Activated naive CD4-positive, alpha-beta T cell treated with anti-CD3 and anti-CD28 coated beads for 36 hours (primary cell): ENCODE measurements around the gene ZNF527. TPM values are rescaled to one million over a fixed set of nuclear protein-coding genes. Genes with fewer than 3 reads are reported as not detected.
"Not testable (repeated sequence)": the region's sequence is repeated elsewhere in the genome, so short reads cannot be mapped to it uniquely, and the experiment has no call there.

Experiments
- CTCF ChIA-PET: fragments of 350-600 bp; sonication (Branson Sonifier 250); formaldehyde crosslinking; loops from one replicate; lab custom pipeline; 2021; ENCODE audit warnings: antibody characterized with exemption; lab: Charles Lee
- DNase-seq: peaks from one replicate; pipeline ENCODE4 v3.0.0-alpha.2; 2020
- H3K27ac Mint-ChIP-seq: one replicate; pipeline ENCODE4 v1.8.0; 2021; ENCODE audit warnings: mild to moderate bottlenecking, mixed read lengths
- H3K27me3 Mint-ChIP-seq: one replicate; pipeline ENCODE4 v1.8.0; 2021; ENCODE audit warnings: low read depth, mixed read lengths
- H3K36me3 Mint-ChIP-seq: one replicate; pipeline ENCODE4 v1.8.0; 2021; ENCODE audit warnings: low read depth, mixed read lengths
- H3K4me1 Mint-ChIP-seq: one replicate; pipeline ENCODE4 v1.8.0; 2021; ENCODE audit warnings: low read depth, mixed read lengths
- H3K4me3 Mint-ChIP-seq: one replicate; pipeline ENCODE4 v1.8.0; 2021; ENCODE audit warnings: mild to moderate bottlenecking, moderate library complexity, mixed read lengths
- H3K9me3 Mint-ChIP-seq: one replicate; pipeline ENCODE4 v1.8.0; 2021; ENCODE audit warnings: mixed read lengths
- intact Hi-C: fragments of 100-400 bp; cut with micrococcal nuclease; formaldehyde crosslinking; loops from one replicate; pipeline ENCODE4 v1.15.1; 2023
- total RNA-seq, 2 experiments: library from RNA; stranded (reverse); gene quantifications; one replicate each; pipeline ENCODE4 v1.2.3, GENCODE V29; 2021

The ZNF527 gene
- total RNA-seq, 2 experiments from 2014 or later, result 4.3 to 5.0 TPM

DNA sequence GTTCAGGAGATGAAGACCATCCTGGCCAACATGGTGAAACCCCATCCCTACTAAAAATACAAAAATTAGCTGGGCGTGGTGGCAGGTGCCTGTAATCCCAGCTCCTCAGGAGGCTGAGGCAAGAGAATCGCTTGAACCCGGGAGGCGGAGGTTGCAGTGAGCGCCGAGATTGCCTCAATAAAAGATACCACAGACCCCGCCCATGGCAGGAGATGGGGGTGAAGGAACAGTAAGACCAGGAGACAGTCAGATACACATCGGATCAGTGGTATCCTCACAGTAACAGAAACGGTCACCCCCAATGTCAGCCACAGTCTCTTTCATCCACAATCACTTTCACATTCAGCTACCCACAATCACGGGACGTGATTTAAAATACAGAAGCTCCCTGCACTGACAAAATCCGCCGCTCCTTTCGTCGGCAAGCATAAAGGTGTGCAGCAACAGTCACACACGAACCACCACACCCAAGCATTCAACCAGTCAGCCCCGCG, 466 bp upstream of the ZNF527 start:
- H3K9me3 Mint-ChIP-seq, result peaks cover 12% of the 10 kb centered on the region
- peak overlapping the region; percentile 83 for H3K4me3 Mint-ChIP-seq
- CTCF ChIA-PET, DNase-seq, H3K27me3 Mint-ChIP-seq: not testable (repeated sequence)
- intact Hi-C loops, result loop anchor here (2.0 kb wide), 4 partner anchors 36 to 398 kb away; partner anchors contain the start of genes ZNF383 and ZNF585B
- H3K4me1 Mint-ChIP-seq, result peaks cover 11% of the 10 kb centered on the region
- peak overlapping the region; percentile 83 for H3K27ac Mint-ChIP-seq
- H3K36me3 Mint-ChIP-seq, result peaks cover 13% of the 10 kb centered on the region

DNA sequence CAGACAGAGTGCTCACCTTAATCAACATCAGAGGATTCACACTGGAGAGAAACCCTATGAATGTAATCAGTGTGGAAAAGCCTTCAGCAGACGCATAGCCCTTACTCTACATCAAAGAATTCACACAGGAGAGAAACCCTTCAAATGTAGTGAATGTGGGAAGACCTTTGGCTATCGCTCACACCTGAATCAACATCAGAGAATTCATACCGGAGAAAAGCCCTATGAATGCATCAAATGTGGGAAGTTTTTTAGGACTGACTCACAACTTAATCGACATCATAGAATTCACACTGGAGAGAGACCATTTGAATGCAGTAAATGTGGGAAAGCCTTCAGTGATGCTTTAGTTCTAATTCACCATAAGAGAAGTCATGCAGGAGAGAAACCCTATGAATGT, 18.3 kb downstream of the ZNF527 start:
- Mint-ChIP-seq H3K9me3 (peaks cover 71% of the 10 kb centered on the region), H3K27me3 (no peaks in the 10 kb centered on the region), H3K27ac (no peak overlapping the region), H3K4me1 (no peaks in the 10 kb centered on the region), H3K4me3 (no peak overlapping the region), H3K36me3 (peaks cover 59% of the 10 kb centered on the region)
- no peak for DNase-seq
- intact Hi-C loops, result no loop called here
- CTCF ChIA-PET, result no interaction called here

- DNase-seq, H3K4me3 Mint-ChIP-seq, intact Hi-C loops, H3K27me3 Mint-ChIP-seq, CTCF ChIA-PET, H3K27ac Mint-ChIP-seq, H3K4me1 Mint-ChIP-seq: not testable (repeated sequence)
- H3K9me3 Mint-ChIP-seq, result peaks cover 68% of the 10 kb centered on the region
- H3K36me3 Mint-ChIP-seq, result peaks cover 42% of the 10 kb centered on the region
These were observed 20.5 kb downstream of the ZNF527 start for GRCh38 chr19:37391399-37391798.

DNA sequence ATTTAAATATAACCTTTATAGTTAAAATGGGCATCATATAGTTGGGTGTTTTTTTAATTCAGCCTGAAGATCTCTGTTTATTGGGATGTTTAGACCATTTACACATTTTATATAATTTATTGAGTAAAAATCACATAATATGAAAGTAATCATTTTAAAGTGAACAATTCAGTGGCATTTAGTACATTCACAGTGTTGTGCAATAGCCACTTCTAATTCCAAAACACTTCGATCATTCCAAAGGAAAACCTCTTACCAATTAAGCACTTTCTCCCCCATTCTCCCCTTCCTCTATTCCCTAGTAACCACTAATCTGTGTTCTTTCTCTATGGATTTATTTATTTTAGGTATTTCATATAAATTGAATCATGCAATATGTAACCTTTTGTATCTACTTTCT, 30.2 kb downstream of the ZNF527 start:
- no peak for DNase-seq
- no peaks in the 10 kb centered on the region for H3K4me1 Mint-ChIP-seq

DNA sequence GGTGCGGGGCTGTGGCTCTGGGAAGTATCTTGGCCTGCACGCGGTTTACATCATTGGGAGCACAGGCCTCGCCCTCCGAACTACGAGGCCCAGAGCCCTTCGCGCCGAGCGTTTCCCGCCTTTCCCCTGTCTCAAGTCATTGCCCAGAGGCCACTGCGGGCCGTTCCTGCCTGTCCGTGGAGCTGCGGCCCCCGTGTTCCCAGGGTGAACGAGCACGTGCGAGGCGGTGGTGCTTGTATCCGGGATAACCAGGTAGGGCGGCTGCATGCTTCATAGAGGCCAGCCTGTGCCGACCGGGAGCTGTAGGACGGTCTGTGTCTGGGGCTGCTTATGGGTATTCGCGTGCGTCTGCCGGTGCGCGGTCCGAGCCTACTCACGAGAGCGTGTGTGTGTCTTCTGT, 32.5 kb downstream of the ZNF527 start:
- Mint-ChIP-seq H3K27me3 (no peaks in the 10 kb centered on the region), H3K27ac (no peak overlapping the region), H3K4me3 (no peak overlapping the region), H3K9me3 (peaks cover 67% of the 10 kb centered on the region), H3K36me3 (peaks cover 14% of the 10 kb centered on the region), H3K4me1 (no peaks in the 10 kb centered on the region)
- CTCF ChIA-PET, result no interaction called here
- intact Hi-C loops, result no loop called here
- DNase-seq, result no peak

More for the DNA sequence above, 30.2 kb downstream of the ZNF527 start:
- CTCF ChIA-PET, result no interaction called here
- intact Hi-C loops, result no loop called here
- Mint-ChIP-seq H3K9me3 (peaks cover 64% of the 10 kb centered on the region), H3K4me3 (no peak overlapping the region), H3K36me3 (peaks cover 11% of the 10 kb centered on the region), H3K27ac (no peak overlapping the region), H3K27me3 (no peaks in the 10 kb centered on the region)

- H3K4me3 Mint-ChIP-seq, CTCF ChIA-PET, H3K27ac Mint-ChIP-seq, H3K4me1 Mint-ChIP-seq, H3K27me3 Mint-ChIP-seq, intact Hi-C loops, DNase-seq: not testable (repeated sequence)
- Mint-ChIP-seq H3K36me3 (peaks cover 18% of the 10 kb centered on the region), H3K9me3 (peaks cover 59% of the 10 kb centered on the region)
These were observed 35.4 kb downstream of the ZNF527 start for GRCh38 chr19:37406140-37406846.

- H3K27ac Mint-ChIP-seq, result no peak overlapping the region
- no peaks in the 10 kb centered on the region for H3K27me3 Mint-ChIP-seq
- peaks cover 57% of the 10 kb centered on the region for H3K36me3 Mint-ChIP-seq
- no peaks in the 10 kb centered on the region for H3K4me1 Mint-ChIP-seq
- H3K4me3 Mint-ChIP-seq, result no peak overlapping the region
- peaks cover 59% of the 10 kb centered on the region for H3K9me3 Mint-ChIP-seq
- DNase-seq, result no peak
- intact Hi-C loops, result no loop called here
- CTCF ChIA-PET, result no interaction called here
These were observed 41.8 kb downstream of the ZNF527 start for GRCh38 chr19:37412700-37413099.

- DNase-seq, result no peak
- Mint-ChIP-seq H3K9me3 (peaks cover 58% of the 10 kb centered on the region), H3K36me3 (peaks cover 62% of the 10 kb centered on the region), H3K27ac (no peak overlapping the region), H3K4me1 (no peaks in the 10 kb centered on the region), H3K27me3 (no peaks in the 10 kb centered on the region), H3K4me3 (no peak overlapping the region)
- intact Hi-C loops, result no loop called here
- CTCF ChIA-PET, result no interaction called here
These were observed 42.6 kb downstream of the ZNF527 start for GRCh38 chr19:37413313-37414084.

Other genes with a start within 250 kb of the ZNF527 start
- gene ZNF585A, start 198.4 kb upstream of the ZNF527 start, total RNA-seq, result 1 to 10 TPM; 8.9 to 9.1 TPM
- gene ZNF585B, start 160.6 kb upstream of the ZNF527 start, total RNA-seq, result 1 to 10 TPM; 5.5 to 6.2 TPM
- 1 to 10 TPM; 8.4 to 9.1 TPM for gene ZNF383, start 152.9 kb upstream of the ZNF527 start, total RNA-seq
- gene ZNF569, start 96.3 kb downstream of the ZNF527 start, total RNA-seq, result 10 to 100 TPM in 1 of 2 experiments, 1 to 10 TPM in 1; 8.6 to 10.6 TPM
- gene ZNF570, start 98.3 kb downstream of the ZNF527 start, total RNA-seq, result 1 to 10 TPM; 3.1 to 3.7 TPM
- 1 to 10 TPM; 3.8 to 3.9 TPM for gene ZNF793, start 135.8 kb downstream of the ZNF527 start, total RNA-seq
- 1 to 10 TPM; 2.8 to 3.5 TPM for gene ZNF571, start 223.7 kb downstream of the ZNF527 start, total RNA-seq
- gene ZNF540, start 223.8 kb downstream of the ZNF527 start, total RNA-seq, result 1 to 10 TPM; 1.0 to 1.9 TPM